Uterus (tissue), 2 donors: ENCODE measurements around the gene FBN1.

ENCODE experiments used
- CTCF ChIP-seq, 4 experiments: fragments of 200-600 bp in 2 of 4; fragments of 450-650 bp in 2 of 4; sonication (generic) in 2 of 4; IDR thresholded peaks; one replicate each; pipeline ENCODE4 v1.5.1; 2016 to 2019; ENCODE audit warnings: antibody characterized with exemption in 4 of 4, mild to moderate bottlenecking in 2 of 4, moderate library complexity in 1 of 4
- POLR2A ChIP-seq, 2 donors: fragments of 450-650 bp; IDR thresholded peaks; one replicate each; pipeline ENCODE4 v1.6.1; 2016; ENCODE audit warnings: antibody characterized with exemption in 2 of 2, mild to moderate bottlenecking in 1 of 2, moderate library complexity in 1 of 2

- TF ChIP-seq CTCF (IDR thresholded peaks at IDR 0.05) (no peak), POLR2A (IDR thresholded peaks at IDR 0.05) (no peak)
Observed at GRCh38 chr15:48537271-48538113, 108.0 kb downstream of the FBN1 start.
